Kidney capillary endothelial cell (primary cell): ENCODE data around the gene PKNOX2.

Experiments
- DNase-seq: peaks from one replicate; pipeline ENCODE4 v3.0.0-alpha.2; 2018; ENCODE audit warnings: low spot score

The PKNOX2 gene

GRCh38 chr11:125445731-125446130 lies 281.2 kb downstream of the PKNOX2 start:
- DNase-seq: no peak

- DNase-seq: no peak
Observed at GRCh38 chr11:125446279-125446678, 281.7 kb downstream of the PKNOX2 start.

- no peak for DNase-seq
Observed at GRCh38 chr11:125447721-125448120, 283.2 kb downstream of the PKNOX2 start.

- DNase-seq: no peak
Observed at GRCh38 chr11:125448136-125448535, 283.6 kb downstream of the PKNOX2 start.

GRCh38 chr11:125449565-125449964 lies 285.0 kb downstream of the PKNOX2 start:
- no peak for DNase-seq

- DNase-seq: peak; percentile 30
Observed at GRCh38 chr11:125451400-125452124, 287.0 kb downstream of the PKNOX2 start.

- no peak for DNase-seq
Observed at GRCh38 chr11:125452125-125452470, 287.5 kb downstream of the PKNOX2 start.

GRCh38 chr11:125454047-125454446 lies 289.5 kb downstream of the PKNOX2 start:
- no peak for DNase-seq

- DNase-seq: no peak
Observed at GRCh38 chr11:125455851-125456250, 291.3 kb downstream of the PKNOX2 start.

GRCh38 chr11:125457814-125458343 lies 293.3 kb downstream of the PKNOX2 start:
- no peak for DNase-seq

- DNase-seq: no peak
Observed at GRCh38 chr11:125460275-125460674, 295.7 kb downstream of the PKNOX2 start.

- DNase-seq: no peak
Observed at GRCh38 chr11:125463590-125464269, 299.2 kb downstream of the PKNOX2 start.

GRCh38 chr11:125464270-125464662 lies 299.7 kb downstream of the PKNOX2 start:
- DNase-seq: peak; percentile 23

- no peak for DNase-seq
Observed at GRCh38 chr11:125464666-125465065, 300.1 kb downstream of the PKNOX2 start.

- no peak for DNase-seq
Observed at GRCh38 chr11:125465255-125465654, 300.7 kb downstream of the PKNOX2 start.

- no peak for DNase-seq
Observed at GRCh38 chr11:125465701-125466100, 301.1 kb downstream of the PKNOX2 start.

GRCh38 chr11:125468025-125468424 lies 303.5 kb downstream of the PKNOX2 start:
- DNase-seq: no peak

GRCh38 chr11:125468852-125469251 lies 304.3 kb downstream of the PKNOX2 start:
- DNase-seq: no peak

- no peak for DNase-seq
Observed at GRCh38 chr11:125470355-125470754, 305.8 kb downstream of the PKNOX2 start.

GRCh38 chr11:125476721-125477120 lies 312.2 kb downstream of the PKNOX2 start:
- no peak for DNase-seq

- DNase-seq: no peak
Observed at GRCh38 chr11:125479137-125479536, 314.6 kb downstream of the PKNOX2 start.

- DNase-seq: no peak
Observed at GRCh38 chr11:125481531-125481930, 317.0 kb downstream of the PKNOX2 start.
